ENCODE measurements around the gene IL21.

- TF ChIP-seq, protein P1, sequence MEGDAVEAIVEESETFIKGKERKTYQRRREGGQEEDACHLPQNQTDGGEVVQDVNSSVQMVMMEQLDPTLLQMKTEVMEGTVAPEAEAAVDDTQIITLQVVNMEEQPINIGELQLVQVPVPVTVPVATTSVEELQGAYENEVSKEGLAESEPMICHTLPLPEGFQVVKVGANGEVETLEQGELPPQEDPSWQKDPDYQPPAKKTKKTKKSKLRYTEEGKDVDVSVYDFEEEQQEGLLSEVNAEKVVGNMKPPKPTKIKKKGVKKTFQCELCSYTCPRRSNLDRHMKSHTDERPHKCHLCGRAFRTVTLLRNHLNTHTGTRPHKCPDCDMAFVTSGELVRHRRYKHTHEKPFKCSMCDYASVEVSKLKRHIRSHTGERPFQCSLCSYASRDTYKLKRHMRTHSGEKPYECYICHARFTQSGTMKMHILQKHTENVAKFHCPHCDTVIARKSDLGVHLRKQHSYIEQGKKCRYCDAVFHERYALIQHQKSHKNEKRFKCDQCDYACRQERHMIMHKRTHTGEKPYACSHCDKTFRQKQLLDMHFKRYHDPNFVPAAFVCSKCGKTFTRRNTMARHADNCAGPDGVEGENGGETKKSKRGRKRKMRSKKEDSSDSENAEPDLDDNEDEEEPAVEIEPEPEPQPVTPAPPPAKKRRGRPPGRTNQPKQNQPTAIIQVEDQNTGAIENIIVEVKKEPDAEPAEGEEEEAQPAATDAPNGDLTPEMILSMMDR (IDR thresholded peaks at IDR 0.05): no peak
- no peak for TF ChIP-seq POLR2A (IDR thresholded peaks at IDR 0.05)
- TF ChIP-seq EP300 (IDR thresholded peaks at IDR 0.05): no peak
Observed at GRCh38 chr4:122617597-122618593, 3.0 kb downstream of the IL21 start.
